Left forelimb (tissue), 1 donor: ENCODE results near the gene PDGFRB.
A peak's percentile ranks its signal among the peaks of the same experiment; 100 is the strongest.

ENCODE experiments used
- DNase-seq: peaks from one replicate; pipeline ENCODE4 v3.0.0-alpha.2; 2018; ENCODE audit warnings: low spot score

Gene PDGFRB

GRCh38 chr5:150163035-150163434 is 7.4 kb upstream of the PDGFRB start:
- DNase-seq = no peak

- no peak for DNase-seq
Measured at GRCh38 chr5:150162142-150162513, 6.5 kb upstream of the PDGFRB start.

DNA sequence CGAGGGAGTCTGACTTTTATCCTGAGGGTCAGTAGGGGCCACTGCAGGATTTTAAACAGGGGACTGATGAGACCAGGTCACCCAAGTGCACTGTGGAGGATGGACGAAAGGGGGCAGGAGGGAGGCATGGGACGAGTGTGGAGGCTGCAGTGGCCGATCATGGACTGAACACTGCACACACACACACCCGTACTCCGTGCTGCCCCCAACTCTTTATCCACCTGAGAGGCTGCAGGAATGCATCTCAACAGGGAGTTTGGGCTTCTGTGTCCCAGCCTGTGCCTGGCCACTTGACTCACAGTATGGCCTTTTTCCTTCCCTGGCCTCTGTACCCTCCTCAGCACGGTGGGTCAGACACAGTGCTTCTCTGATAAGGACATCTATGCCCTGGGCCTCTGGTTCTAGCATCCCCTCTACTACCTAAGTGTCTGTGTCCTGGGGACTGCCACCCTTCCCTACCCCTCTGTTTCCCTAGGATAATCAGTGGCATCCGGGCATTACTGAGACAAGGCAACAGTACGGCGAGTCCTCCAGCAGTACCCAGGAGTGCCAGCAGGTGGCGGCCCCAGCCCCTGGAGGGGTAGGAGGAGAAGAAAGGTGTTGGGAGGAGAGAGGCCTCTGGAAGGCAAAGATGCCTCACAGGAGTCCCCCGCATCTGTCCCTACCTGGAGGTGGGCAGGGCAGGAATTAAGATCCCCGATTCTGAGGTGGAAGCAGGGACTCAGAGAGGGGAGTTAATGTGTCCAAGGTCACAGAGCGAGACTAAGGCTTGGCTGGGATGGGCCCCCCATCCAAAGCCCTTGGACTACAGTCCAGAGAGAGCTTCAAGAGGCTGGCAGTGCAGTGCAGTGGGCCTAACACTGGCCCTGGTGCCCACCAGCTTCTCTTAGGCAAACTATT is 5.8 kb upstream of the PDGFRB start:
- DNase-seq = peak; percentile 87

DNA sequence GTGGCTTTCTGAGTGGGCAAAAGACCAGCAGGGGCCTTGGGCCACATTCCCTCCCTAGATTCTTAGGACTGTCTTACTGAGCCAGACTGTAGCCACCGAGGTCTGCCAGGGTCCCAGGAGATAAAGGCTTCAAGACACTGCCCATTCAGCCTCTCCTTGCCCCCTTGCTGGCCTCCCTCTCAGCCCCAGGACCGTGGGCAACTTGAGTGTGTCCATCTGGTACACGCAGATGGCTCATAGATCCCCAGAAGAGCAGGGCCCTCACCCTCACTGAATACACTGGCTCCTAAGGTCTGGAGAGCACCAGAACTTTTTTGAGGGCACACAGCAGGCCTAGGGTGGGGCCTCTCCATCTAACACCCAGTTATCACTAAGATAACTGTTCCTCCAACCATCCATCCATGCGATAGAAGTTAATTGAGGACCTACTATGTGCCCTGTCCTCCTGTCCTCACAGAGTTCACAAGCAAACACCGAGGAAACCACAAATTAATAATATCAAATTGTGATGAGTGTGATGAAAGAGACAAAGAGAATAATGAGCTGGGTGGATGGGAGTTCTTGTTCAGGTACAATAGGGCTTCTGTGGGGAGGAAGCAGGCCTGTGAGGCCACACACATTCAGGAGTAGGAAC is 4.9 kb upstream of the PDGFRB start:
- DNase-seq = no peak

GRCh38 chr5:150159741-150160179 is 4.1 kb upstream of the PDGFRB start:
- DNase-seq = no peak

GRCh38 chr5:150159031-150159430 is 3.4 kb upstream of the PDGFRB start:
- no peak for DNase-seq

GRCh38 chr5:150158170-150158949 is 2.7 kb upstream of the PDGFRB start:
- no peak for DNase-seq

- DNase-seq = no peak
Measured at GRCh38 chr5:150157168-150157567, 1.5 kb upstream of the PDGFRB start.

- no peak for DNase-seq
Measured at GRCh38 chr5:150156540-150156939, 895 bp upstream of the PDGFRB start.

- DNase-seq = no peak
Measured at GRCh38 chr5:150156027-150156368, 353 bp upstream of the PDGFRB start.

DNA sequence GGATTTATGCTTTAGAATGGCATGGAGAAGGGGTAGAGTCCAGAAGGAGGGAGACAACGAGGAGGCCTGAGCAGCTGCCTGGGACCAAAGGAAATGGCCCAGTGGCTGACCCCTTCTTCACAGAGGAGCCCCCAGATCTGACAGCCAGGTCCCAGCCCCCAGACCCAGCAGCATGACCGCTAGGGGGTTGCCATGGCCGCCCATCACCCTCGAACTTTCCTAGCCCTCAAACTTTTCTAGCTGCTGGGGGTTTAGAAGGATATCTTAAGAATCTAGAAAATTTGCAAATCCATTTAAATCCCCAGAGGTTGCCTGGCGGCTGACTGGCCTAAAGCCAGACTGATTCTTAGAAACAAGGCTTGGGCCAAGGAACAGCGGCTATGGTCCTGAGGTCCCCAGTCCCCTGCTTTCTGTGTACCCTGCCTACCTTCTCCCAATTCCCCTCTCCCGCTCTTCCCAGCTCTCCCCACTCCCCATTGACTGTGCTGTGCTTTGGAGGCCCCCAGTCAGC is 972 bp downstream of the PDGFRB start:
- DNase-seq = no peak

DNA sequence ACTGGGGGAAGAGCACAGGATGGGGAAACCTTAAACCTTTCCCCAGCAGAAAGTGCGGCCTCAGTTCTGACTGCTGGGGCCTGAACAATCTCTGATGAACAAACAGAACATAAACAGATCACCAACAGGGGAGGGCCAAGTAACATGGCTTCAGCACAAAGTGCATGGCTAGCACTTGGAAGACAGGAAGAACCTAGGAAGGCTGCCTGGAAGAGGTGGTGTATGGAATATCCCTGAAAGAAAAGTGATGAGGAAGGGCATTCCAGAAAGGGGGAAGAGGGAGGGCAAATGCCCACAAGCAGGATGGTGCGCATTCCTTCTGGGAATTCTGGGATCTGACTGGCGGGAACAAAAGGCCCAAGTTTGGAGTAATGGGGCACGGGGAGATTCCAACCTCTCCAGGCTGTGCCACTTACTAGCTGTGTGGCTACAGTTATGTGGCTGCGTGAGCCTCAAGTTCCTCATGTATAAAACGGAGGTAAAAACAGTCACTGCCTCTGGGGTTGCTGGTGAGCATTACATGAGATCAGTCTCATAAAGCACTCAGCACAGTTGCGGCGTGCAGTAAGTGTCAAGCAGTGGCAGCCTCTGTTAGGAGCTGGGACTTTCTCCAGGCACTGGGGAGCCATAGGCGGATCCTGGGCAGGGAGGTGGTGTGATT is 1.6 kb downstream of the PDGFRB start:
- DNase-seq = no peak

DNA sequence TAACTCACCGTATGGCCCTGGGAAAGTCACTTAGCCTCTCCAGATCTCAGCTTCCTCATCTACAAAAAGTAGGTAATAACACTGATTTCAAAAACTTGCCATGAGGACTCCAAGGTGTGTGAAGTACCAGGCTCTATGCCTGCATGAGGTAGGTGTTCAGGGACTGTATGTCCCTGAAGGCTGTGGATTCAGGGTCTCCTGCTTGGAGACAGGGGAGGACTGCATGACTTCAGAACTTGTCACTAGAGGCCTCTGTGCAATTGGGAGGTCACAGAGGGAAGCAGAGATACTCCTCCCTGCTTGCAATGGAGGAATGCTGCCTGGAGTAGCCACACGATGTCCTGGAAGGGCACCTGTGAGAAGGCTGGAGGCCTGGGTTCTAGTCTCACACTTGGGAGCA is 2.2 kb downstream of the PDGFRB start:
- no peak for DNase-seq

- DNase-seq = no peak
Measured at GRCh38 chr5:150152636-150153462, 2.8 kb downstream of the PDGFRB start.

DNA sequence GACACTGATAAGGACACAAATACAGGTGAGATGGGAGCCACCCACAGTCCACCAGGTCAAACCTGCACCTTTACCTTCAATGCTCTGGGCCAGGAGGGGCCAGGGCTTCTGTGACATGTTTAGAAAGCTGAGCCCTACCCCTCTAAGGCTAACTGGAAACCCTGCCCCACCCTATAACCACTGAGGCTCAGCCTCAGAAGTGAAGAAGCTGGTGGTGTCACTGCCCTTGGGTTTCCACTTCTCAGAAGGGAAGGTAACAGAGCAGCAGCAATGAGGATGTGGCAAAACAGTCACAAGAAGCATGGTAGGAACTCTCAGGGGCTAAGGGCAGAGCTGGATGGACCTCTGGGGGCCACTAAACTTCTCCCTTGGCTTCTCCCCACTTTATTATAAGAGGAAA is 6.0 kb downstream of the PDGFRB start:
- no peak for DNase-seq

DNA sequence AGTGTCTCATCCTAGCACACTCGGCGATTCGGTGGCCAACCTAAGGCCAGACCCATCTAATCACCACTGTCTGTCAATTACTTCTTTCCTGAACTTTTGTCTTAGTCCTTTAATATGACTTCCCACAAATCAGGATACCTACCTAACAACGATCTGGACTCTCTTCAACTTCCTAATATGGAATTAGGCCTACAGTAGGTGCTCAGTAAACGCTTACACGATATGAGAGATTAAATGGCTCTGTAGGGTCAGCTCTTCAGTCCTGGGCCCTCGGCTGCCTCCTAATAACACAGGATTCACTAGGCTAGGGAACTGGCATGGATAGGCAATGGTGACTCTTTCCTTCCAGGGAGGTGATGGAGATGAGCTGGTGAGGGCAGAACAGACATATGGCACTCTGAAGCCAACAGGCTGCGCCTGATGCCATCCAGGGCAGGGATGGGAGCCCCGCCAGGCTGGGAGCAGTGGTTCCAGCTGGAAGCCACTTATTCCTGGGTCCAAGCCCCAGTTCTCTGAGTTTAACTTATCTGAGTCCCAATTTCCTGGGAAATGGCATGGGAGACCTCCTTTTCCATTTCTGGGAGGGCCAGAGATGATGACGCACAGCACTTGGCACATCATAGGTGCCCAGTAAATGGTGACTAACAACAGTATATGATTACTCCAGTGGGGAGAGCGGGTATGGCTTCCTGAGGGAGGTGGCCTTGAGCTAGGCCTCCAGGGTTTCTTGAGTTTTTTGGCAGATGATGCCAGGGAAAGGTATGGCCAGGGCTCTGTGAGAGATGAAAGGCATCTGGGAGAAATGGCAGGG is 7.3 kb downstream of the PDGFRB start:
- DNase-seq = no peak

- no peak for DNase-seq
Measured at GRCh38 chr5:150147670-150148069, 8.0 kb downstream of the PDGFRB start.

DNA sequence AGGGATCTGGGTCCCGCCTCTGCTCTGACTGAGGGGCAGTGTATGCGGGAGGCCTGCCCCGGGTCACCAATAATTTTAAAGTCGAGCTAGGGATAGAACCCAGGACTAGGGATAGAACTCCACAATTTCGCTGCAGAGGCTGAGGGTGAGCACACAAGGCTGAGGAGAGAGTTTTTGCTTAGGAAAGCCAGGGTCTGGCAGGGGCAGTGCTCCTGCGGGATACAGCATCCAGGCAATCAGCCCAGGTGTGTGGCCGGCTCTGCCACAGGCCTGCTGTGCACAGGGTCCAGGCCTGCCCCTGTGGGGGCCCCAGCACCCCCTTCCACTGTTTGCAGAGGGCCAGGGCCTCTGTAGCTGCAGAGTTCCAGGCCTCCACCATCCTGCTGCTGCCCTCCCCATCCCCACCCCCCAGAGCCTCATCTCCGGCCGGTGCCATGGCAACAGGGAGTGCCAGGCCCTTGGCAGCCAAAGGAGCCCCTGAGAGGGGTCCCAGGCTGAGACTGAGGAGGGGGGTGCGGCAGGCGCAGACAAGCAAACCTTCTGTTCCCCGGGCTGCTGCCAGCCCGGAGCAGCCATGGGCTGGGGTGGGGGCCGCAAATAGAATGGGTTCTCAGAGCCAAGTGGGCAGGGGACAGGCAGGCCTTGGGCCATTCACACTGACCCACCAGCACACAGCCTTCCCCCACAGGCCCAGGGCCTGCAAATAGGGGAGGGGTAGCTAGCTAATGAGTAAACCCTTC is 8.6 kb downstream of the PDGFRB start:
- no peak for DNase-seq

- DNase-seq = no peak
Measured at GRCh38 chr5:150146235-150146634, 9.4 kb downstream of the PDGFRB start.

DNA sequence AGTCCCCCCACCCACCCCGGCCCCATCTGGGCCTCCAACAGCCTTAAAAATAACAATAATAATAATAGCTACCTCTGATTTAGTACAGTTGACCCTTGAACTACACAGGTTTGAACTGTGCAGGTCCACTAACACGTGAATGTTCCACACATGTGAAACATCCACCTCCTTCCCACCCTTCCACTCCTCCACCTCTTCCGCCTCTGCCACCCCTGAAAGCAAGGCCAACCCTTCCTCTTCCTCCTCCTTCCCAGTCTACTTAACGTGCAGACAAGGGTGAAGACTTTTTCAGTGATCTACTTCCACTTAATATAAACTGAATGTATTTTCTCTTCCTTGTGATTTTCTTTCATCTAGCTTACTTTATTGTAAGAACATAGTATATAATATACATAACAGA is 10.8 kb downstream of the PDGFRB start:
- DNase-seq = no peak
